ENCODE data around the gene WIPF3.

DNA sequence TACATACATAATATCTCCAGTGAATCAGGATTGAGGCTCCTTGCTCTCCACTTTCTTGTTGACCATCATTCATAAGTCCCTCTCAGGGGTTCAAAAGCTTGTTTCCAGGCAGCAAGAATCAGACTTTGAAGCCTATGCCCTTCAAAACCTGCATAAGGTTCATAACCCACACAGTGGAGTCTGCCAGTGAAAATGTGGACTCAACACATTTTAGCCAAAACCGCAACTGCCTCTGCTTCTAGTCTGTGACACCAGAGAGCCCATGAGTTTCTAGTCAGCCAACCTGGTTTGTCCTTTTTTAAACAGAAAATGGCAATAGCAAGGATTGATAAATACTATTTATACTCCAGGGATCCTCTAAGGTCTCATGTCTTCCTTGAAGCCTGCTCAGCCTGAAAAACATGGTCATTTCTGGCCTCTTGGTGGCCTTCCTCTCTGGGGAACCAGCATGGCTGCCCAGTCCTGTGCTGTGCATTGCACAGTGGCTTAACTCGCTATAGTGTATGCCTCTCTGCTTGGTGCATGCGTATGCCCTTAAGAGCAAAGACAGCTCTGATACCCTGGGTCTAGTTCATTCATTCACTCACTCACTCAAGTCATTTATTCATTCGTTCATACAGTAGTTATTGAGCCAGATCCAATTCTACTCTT lies 67.5 kb downstream of the WIPF3 start:
- TF ChIP-seq, protein P1, sequence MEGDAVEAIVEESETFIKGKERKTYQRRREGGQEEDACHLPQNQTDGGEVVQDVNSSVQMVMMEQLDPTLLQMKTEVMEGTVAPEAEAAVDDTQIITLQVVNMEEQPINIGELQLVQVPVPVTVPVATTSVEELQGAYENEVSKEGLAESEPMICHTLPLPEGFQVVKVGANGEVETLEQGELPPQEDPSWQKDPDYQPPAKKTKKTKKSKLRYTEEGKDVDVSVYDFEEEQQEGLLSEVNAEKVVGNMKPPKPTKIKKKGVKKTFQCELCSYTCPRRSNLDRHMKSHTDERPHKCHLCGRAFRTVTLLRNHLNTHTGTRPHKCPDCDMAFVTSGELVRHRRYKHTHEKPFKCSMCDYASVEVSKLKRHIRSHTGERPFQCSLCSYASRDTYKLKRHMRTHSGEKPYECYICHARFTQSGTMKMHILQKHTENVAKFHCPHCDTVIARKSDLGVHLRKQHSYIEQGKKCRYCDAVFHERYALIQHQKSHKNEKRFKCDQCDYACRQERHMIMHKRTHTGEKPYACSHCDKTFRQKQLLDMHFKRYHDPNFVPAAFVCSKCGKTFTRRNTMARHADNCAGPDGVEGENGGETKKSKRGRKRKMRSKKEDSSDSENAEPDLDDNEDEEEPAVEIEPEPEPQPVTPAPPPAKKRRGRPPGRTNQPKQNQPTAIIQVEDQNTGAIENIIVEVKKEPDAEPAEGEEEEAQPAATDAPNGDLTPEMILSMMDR (IDR thresholded peaks at IDR 0.05) = no peak
- TF ChIP-seq EP300 (IDR thresholded peaks at IDR 0.05) = no peak
- TF ChIP-seq POLR2AphosphoS5 (IDR thresholded peaks at IDR 0.05) = no peak
- no peak for TF ChIP-seq POLR2A (IDR thresholded peaks at IDR 0.05)

Measured in stomach (tissue), 4 donors.